NCI-H1436 treated with DMSO at 0.1 percent for 48 hours (cell line): Measurements from ENCODE around the gene UCK1.
"Not testable (repeated sequence)": the region's sequence is repeated elsewhere in the genome, so short reads cannot be mapped to it uniquely, and the experiment has no call there.

Source experiments
- DNase-seq: peaks from one replicate; lab custom pipeline; 2025; lab: John Stamatoyannopoulos, UW

Gene UCK1

GRCh38 chr9:131523451-131524435, 7.3 kb downstream of the UCK1 start:
- DNase-seq, result no peak

DNA sequence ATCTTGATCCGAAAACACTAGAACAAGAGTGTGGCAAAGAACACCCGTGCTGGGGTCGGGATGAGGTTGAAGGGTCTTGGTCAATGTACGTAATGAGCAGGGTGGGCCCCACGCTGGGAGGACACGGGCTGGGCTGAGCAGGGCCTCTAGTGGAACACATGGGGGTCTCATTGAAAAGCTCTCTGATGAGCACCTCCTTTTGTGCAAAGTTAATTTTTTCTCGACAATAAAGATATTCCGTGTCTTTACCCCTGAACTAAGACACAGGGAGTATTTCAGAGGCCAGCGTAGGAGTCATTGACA, 8.0 kb downstream of the UCK1 start:
- no peak for DNase-seq

DNA sequence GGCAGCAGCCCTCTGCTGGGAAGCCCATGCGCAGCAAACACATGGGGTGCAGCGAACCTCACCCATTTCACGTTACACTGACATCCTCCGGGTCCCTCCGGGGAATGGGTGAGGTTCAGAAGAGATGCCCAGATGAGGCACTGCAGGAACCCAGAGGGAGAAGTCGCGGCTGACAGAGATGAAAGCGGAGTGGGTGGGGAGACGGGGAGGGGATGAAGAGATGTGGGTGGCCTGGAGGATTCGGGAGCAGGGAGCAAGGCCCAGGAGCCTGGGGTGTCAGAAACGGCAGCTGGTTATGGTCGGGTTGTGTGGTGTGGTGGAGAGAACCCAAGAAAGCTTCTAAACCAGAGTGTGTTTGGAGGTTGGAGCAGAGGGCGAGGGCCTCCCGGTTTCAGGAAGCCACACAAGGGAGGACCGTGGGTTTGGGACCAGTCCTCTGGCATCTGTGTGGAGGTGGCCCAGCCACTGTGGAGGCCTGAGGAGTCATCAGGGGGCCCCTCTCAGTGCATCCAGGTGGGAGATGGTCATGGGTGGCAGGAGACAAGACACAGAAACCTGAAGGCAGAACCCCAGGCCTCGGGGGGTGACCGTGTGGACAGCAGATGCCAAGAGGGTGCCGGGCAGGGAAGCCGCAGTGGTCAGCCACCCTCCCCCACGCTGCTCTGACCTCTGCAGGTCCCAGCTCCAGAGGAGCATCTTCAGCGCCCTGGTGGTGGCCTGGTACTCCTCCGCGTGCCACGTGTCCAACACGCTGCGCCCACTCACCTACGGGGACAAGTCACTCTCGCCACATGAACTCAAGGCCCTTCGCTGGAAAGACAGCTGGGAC, 8.6 kb downstream of the UCK1 start:
- DNase-seq, result no peak

DNA sequence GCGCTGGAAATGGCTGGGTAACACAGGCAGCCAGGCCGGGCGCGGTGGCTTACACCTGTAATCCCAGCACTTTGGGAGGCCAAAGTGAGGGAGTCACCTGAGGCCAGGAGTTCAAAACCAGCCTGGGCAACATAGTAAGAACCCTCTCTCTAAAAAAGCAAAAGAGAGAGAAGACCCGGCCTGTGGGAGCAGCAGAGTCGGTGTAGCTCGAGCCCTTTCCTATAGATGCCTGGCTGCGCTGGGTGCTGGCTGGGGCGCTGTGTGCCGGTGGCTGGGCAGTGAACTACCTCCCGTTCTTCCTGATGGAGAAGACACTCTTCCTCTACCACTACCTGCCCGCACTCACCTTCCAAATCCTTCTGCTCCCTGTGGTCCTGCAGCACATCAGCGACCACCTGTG, 9.2 kb downstream of the UCK1 start:
- DNase-seq, result no peak

DNA sequence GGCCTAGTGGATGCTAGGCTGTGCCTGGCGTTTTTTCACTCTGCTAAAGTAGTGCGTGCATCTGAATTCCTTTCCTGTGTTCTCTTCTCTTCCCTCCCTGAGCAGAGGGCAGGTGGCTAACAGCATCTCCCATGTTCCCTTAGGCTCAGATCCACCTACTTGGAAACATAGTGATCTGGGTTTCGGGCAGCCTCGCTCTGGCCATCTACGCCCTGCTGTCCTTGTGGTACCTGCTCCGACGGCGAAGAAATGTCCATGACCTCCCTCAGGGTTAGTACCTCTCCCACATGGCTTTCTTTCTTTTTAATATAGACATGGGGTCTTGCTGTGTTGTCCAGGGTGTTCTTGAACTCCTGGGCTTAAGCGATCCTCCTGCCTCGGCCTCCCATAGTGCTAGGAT, 9.9 kb downstream of the UCK1 start:
- DNase-seq, result no peak

- no peak for DNase-seq
Measured at GRCh38 chr9:131520503-131520902, 10.6 kb downstream of the UCK1 start.

GRCh38 chr9:131518553-131518952, 12.5 kb downstream of the UCK1 start:
- no peak for DNase-seq

GRCh38 chr9:131517761-131518190, 13.3 kb downstream of the UCK1 start:
- DNase-seq, result no peak

- no peak for DNase-seq
Measured at GRCh38 chr9:131516930-131517329, 14.1 kb downstream of the UCK1 start.

GRCh38 chr9:131516100-131516499, 15.0 kb downstream of the UCK1 start:
- DNase-seq, result no peak

- DNase-seq, result not testable (repeated sequence)
Measured at GRCh38 chr9:131515559-131516031, 15.5 kb downstream of the UCK1 start.

DNA sequence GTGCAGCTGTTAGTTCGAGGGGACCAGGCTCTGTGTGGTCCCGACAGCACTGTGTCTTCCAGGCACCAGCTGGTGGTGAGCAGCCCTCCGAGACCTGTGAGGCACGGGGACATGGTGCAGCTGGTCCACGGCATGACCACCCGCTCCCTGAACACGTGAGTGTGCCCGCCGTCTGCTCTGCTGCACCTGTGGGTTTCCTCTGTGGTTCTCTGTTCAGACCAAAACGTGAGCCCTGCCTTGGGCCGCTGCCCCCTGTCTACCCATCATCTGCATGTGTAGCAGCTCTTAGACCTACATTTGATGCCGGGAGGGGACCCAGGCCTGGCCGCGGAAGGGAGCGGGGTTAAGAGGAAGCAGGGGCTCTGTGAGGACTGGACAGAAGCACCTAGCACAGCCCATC, 17.9 kb downstream of the UCK1 start:
- DNase-seq, result no peak

DNA sequence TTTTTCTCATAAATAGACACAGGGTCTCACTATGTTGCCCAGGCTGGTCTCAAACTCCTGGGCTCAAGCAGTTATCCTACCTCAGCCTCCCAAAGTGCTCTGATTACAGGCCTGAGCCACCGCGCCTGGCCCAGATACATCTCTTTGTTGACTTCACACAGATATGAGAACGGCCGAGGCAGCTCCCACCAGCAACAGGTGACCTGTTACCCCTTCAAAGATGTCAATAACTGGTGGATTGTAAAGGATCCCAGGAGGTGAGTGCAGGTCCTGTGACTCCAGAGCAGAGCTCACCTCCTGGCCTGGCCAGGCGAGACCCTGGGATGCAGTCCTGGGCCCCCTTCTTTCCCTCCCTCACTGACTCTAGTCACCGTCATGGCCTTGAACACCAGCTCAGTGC, 19.2 kb downstream of the UCK1 start:
- DNase-seq, result no peak

DNA sequence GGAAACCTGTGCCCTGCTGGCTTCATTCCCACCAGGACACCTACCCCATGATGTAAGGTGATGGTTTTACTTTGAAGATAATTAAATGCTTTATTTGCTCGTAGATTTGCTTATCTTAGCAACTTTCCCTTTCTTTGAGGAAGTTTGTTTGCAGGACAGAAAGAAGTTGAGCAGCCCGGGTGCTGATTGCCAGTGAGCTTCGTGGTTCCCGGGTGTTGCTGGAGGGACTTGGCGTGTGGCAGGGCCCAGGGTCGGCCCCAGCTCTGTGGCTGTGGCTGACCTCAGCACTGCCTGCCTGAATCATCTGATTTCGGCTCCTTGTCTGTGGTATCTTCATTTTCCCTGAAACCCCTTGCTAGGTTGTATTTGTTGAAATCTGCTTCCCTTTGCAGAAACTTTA, 19.6 kb downstream of the UCK1 start:
- DNase-seq, result no peak

- DNase-seq, result no peak
Measured at GRCh38 chr9:131505012-131505411, 26.1 kb downstream of the UCK1 start.

GRCh38 chr9:131503626-131504465, 27.2 kb downstream of the UCK1 start:
- no peak for DNase-seq

DNA sequence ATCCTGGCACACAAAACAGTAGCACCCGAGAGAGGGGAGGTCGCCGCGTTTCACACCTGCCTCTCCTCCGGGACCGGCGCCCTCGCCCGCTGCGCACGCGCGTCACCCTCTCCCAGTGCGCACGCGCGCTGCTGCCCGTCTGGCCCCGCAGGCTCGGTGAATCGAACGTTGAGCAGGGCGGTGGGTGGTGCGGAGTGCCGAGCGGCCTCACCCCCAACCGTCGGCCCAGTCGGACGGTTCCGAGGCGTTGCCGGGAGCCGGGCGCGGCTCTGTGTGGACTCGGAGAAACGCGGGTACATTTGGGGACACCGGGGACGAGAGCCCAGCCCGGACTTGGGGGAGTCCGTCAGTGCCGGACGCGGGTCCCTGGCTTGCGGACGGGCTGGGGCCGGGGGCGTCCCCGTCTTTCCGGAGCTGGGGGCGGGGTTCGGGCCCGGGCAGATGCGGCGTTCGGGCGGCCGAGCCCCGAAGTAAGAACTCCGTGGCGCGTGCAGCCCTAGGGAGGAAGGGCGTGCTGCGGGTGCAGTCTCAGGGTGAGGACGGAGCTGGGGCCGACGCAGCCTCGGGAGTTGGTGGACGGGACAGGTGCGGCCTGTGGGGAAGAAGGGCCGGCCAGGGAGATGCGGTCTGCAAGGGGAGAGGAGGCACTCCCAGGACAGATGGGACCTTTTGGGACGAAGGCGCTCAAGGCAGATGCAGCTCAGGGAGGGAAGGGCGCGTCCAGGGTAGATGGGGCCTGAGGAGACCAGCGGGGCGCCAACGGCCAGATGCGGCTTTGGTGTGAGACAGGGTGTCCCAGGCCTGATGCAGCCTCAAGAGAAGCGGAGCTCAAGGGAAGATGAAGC, 28.1 kb downstream of the UCK1 start, which contains the start of gene POMT1:
Gene POMT1 (plus strand): TSS at position 138 of the 845 bp plus-strand sequence. CDS start 1,301 bp downstream, outside the sequence.
- peak; percentile 75 for DNase-seq

- no peak for DNase-seq
Measured at GRCh38 chr9:131500939-131501541, 30.0 kb downstream of the UCK1 start.

DNA sequence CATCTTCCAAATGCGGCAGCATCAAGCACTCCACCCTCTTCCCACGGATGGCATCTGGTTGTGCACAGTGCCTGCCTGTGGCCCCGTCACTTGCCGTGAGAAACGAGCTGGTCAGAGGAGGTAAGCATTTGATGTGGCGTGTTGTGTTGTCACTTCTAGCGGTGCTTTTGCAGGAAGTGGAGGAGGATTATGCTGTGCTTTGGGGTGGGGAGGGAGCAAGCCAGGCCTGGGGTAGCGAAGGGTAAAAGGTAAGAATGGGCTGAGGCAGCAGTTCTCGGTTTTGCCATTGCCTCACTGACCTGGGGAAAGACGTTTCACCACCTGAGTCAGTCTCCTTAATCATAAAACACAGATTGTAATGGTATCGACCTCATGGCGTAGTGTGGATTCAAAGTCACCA, 30.7 kb downstream of the UCK1 start:
- DNase-seq, result no peak

DNA sequence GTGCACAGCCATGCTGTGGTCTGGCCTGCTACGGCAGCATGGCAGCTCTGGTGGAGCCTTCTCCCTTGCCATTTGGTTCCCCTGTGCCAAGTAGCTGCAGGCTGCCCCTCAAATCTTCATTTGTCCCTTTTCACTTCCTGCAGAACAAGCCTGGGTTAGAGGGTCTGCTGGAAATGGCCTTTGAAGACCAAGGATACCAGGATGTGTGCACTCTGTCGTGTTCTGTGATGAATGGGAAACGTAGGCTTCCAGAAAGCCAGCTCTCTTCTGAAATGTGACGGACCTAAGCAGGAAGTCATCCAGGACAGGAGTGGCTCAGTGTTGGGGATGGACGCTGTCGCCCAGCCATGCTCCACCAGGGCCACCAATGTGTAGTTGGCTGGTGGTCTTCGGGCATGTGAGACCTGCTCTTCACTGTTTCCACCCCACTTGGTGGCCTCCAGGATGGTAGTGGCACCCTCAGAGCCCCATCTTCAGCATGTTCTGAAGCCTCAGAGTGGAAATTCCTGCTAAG, 31.8 kb downstream of the UCK1 start:
- no peak for DNase-seq
